ENCODE results near the gene OPRL1. TPM values are rescaled to one million over a fixed set of nuclear protein-coding genes. Genes with fewer than 3 reads are reported as not detected.
"Not testable (repeated sequence)": the region's sequence is repeated elsewhere in the genome, so short reads cannot be mapped to it uniquely, and the experiment has no call there.

The OPRL1 gene
- total RNA-seq, 1 donor, result 0.72 TPM

GRCh38 chr20:64119301-64119680, 39.4 kb downstream of the OPRL1 start:
- peak; percentile 34 for DNase-seq (ENCODE audit: insufficient read length, low spot score, missing footprints)
- no peaks in the 10 kb centered on the region for H3K4me1 ChIP-seq (ENCODE audit: insufficient read depth, low read length)
- no peak overlapping the region for H2AFZ ChIP-seq (ENCODE audit: low read length)
- H3K36me3 ChIP-seq (ENCODE audit: insufficient read depth, low read length), result no peaks in the 10 kb centered on the region
- H4K20me1 ChIP-seq (ENCODE audit: insufficient read depth, low read length), result no peaks in the 10 kb centered on the region
- H3K27ac ChIP-seq (ENCODE audit: low read depth, low read length), result no peak overlapping the region
- H3K9me3 ChIP-seq (ENCODE audit: low read depth, low read length), result no peaks in the 10 kb centered on the region
- H3K79me2 ChIP-seq (ENCODE audit: insufficient read depth, low read length), result no peaks in the 10 kb centered on the region
- H3K4me3 ChIP-seq (ENCODE audit: insufficient read depth, low read length), result no peak overlapping the region
- H3K27me3 ChIP-seq (ENCODE audit: insufficient read depth, low read length), result peaks cover 24% of the 10 kb centered on the region
- no peak for TF ChIP-seq CTCF (IDR thresholded peaks at IDR 0.05; ENCODE audit: extremely low read depth, low read depth, low read length)
- H3K4me2 ChIP-seq (ENCODE audit: insufficient read depth, low read length), result no peak overlapping the region

GRCh38 chr20:64119681-64120341, 39.9 kb downstream of the OPRL1 start:
- H3K4me2 ChIP-seq (ENCODE audit: insufficient read depth, low read length), result peak overlapping the region; percentile 50
- H3K9me3 ChIP-seq (ENCODE audit: low read depth, low read length), result no peaks in the 10 kb centered on the region
- H2AFZ ChIP-seq (ENCODE audit: low read length), result peak overlapping the region; percentile 82
- H3K36me3 ChIP-seq (ENCODE audit: insufficient read depth, low read length), result no peaks in the 10 kb centered on the region
- TF ChIP-seq CTCF (IDR thresholded peaks at IDR 0.05; ENCODE audit: extremely low read depth, low read depth, low read length), result no peak
- no peaks in the 10 kb centered on the region for H3K79me2 ChIP-seq (ENCODE audit: insufficient read depth, low read length)
- no peaks in the 10 kb centered on the region for H3K4me1 ChIP-seq (ENCODE audit: insufficient read depth, low read length)
- H3K27ac ChIP-seq (ENCODE audit: low read depth, low read length), result no peak overlapping the region
- H4K20me1 ChIP-seq (ENCODE audit: insufficient read depth, low read length), result no peaks in the 10 kb centered on the region
- peaks cover 24% of the 10 kb centered on the region for H3K27me3 ChIP-seq (ENCODE audit: insufficient read depth, low read length)
- no peak for DNase-seq (ENCODE audit: insufficient read length, low spot score, missing footprints)
- H3K4me3 ChIP-seq (ENCODE audit: insufficient read depth, low read length), result peak overlapping the region; percentile 49

- Histone ChIP-seq H3K27ac (ENCODE audit: low read depth, low read length) (no peak overlapping the region), H3K4me2 (ENCODE audit: insufficient read depth, low read length) (no peak overlapping the region), H3K27me3 (ENCODE audit: insufficient read depth, low read length) (peaks cover 24% of the 10 kb centered on the region), H3K36me3 (ENCODE audit: insufficient read depth, low read length) (no peaks in the 10 kb centered on the region), H3K79me2 (ENCODE audit: insufficient read depth, low read length) (no peaks in the 10 kb centered on the region), H3K4me3 (ENCODE audit: insufficient read depth, low read length) (no peak overlapping the region), H3K9me3 (ENCODE audit: low read depth, low read length) (no peaks in the 10 kb centered on the region), H3K4me1 (ENCODE audit: insufficient read depth, low read length) (no peaks in the 10 kb centered on the region), H4K20me1 (ENCODE audit: insufficient read depth, low read length) (no peaks in the 10 kb centered on the region), H2AFZ (ENCODE audit: low read length) (no peak overlapping the region)
- TF ChIP-seq CTCF (IDR thresholded peaks at IDR 0.05; ENCODE audit: extremely low read depth, low read depth, low read length), result no peak
- peak; percentile 9 for DNase-seq (ENCODE audit: insufficient read length, low spot score, missing footprints)
Measured at GRCh38 chr20:64121586-64121985, 41.7 kb downstream of the OPRL1 start.

- not testable (repeated sequence) for H3K4me1 ChIP-seq (ENCODE audit: insufficient read depth, low read length); H3K79me2 ChIP-seq (ENCODE audit: insufficient read depth, low read length); DNase-seq (ENCODE audit: insufficient read length, low spot score, missing footprints); H3K9me3 ChIP-seq (ENCODE audit: low read depth, low read length); H3K4me2 ChIP-seq (ENCODE audit: insufficient read depth, low read length); H3K36me3 ChIP-seq (ENCODE audit: insufficient read depth, low read length); H4K20me1 ChIP-seq (ENCODE audit: insufficient read depth, low read length); H3K27ac ChIP-seq (ENCODE audit: low read depth, low read length); H2AFZ ChIP-seq (ENCODE audit: low read length); H3K4me3 ChIP-seq (ENCODE audit: insufficient read depth, low read length)
- H3K27me3 ChIP-seq (ENCODE audit: insufficient read depth, low read length), result peaks cover 25% of the 10 kb centered on the region
Measured at GRCh38 chr20:64122927-64123326, 43.0 kb downstream of the OPRL1 start.

GRCh38 chr20:64123517-64123916, 43.6 kb downstream of the OPRL1 start:
- H2AFZ ChIP-seq (ENCODE audit: low read length); DNase-seq (ENCODE audit: insufficient read length, low spot score, missing footprints): not testable (repeated sequence)

More at GRCh38 chr20:64123517-64123916, 43.6 kb downstream of the OPRL1 start:
- H3K27ac ChIP-seq (ENCODE audit: low read depth, low read length); H4K20me1 ChIP-seq (ENCODE audit: insufficient read depth, low read length); H3K4me2 ChIP-seq (ENCODE audit: insufficient read depth, low read length); H3K4me1 ChIP-seq (ENCODE audit: insufficient read depth, low read length); H3K4me3 ChIP-seq (ENCODE audit: insufficient read depth, low read length); H3K36me3 ChIP-seq (ENCODE audit: insufficient read depth, low read length); H3K9me3 ChIP-seq (ENCODE audit: low read depth, low read length); H3K79me2 ChIP-seq (ENCODE audit: insufficient read depth, low read length): not testable (repeated sequence)
- H3K27me3 ChIP-seq (ENCODE audit: insufficient read depth, low read length), result peaks cover 27% of the 10 kb centered on the region

Measured in osteoblast (primary cell).